CD4-positive, alpha-beta T cell (primary cell): ENCODE data around the gene TMEM100. TPM values are rescaled to one million over a fixed set of nuclear protein-coding genes. Genes with fewer than 3 reads are reported as not detected.

Experiments
- ATAC-seq: fragments of 200-7000 bp; cut with Tn5 transposase; one replicate; pipeline ENCODE4 v1.10.0; 2022; ENCODE audit warnings: mild to moderate bottlenecking; ENCODE audit not compliant: poor library complexity
- CTCF ChIA-PET: fragments of 350-600 bp; sonication (Branson Sonifier 250); formaldehyde crosslinking; loops from one replicate; lab custom pipeline; 2021; ENCODE audit warnings: antibody characterized with exemption, inconsistent platforms; lab: Charles Lee
- POLR2A ChIA-PET: fragments of 350-600 bp; sonication (Branson Sonifier 250); formaldehyde crosslinking; loops from one replicate; lab custom pipeline; 2021; ENCODE audit warnings: antibody characterized with exemption, inconsistent platforms; lab: Charles Lee
- DNase-seq, 14 experiments: peaks; one replicate each; pipeline ENCODE4 v3.0.0-alpha.2; 2013 to 2020; ENCODE audit warnings: mixed read lengths in 2 of 14
- H3K27ac ChIP-seq, 2 donors: one replicate each; pipeline versions ENCODE4 v1.5.1 to v1.7.0; 2013; ENCODE audit warnings: low read length in 2 of 2, low read depth in 1 of 2, mild to moderate bottlenecking in 1 of 2
- H3K27me3 ChIP-seq, 2 experiments: 1 replicate in 1 of 2; 2 replicates in 1 of 2; pipeline versions ENCODE4 v1.6.1 to v1.7.0; 2013; ENCODE audit warnings: low read length in 2 of 2, control low read depth in 1 of 2, mild to moderate bottlenecking in 1 of 2, moderate library complexity in 1 of 2; ENCODE audit not compliant: insufficient read depth in 2 of 2, control insufficient read depth in 1 of 2
- H3K36me3 ChIP-seq: one replicate; pipeline ENCODE4 v1.6.1; 2013; ENCODE audit warnings: low read length, control low read depth; ENCODE audit not compliant: insufficient read depth
- H3K4me1 ChIP-seq: one replicate; pipeline ENCODE4 v1.6.1; 2013; ENCODE audit warnings: low read length, control low read depth; ENCODE audit not compliant: insufficient read depth
- H3K4me3 ChIP-seq: one replicate; pipeline ENCODE4 v1.5.1; 2013; ENCODE audit warnings: mild to moderate bottlenecking, low read length, moderate library complexity
- H3K9me3 ChIP-seq, 2 experiments: 1 replicate in 1 of 2; 2 replicates in 1 of 2; pipeline versions ENCODE4 v1.6.1 to v1.7.0; 2013; ENCODE audit warnings: low read length in 2 of 2, mild to moderate bottlenecking in 2 of 2, control low read depth in 1 of 2, moderate library complexity in 1 of 2; ENCODE audit not compliant: control insufficient read depth in 1 of 2, insufficient read depth in 1 of 2
- H3K27ac Mint-ChIP-seq: one replicate; pipeline ENCODE4 v1.8.0; 2020; ENCODE audit warnings: mixed read lengths
- H3K27me3 Mint-ChIP-seq: one replicate; pipeline ENCODE4 v1.8.0; 2021; ENCODE audit warnings: mixed read lengths
- H3K36me3 Mint-ChIP-seq: one replicate; pipeline ENCODE4 v1.8.0; 2021; ENCODE audit warnings: low read depth, mixed read lengths
- H3K4me1 Mint-ChIP-seq: one replicate; pipeline ENCODE4 v1.8.0; 2021; ENCODE audit warnings: low read depth, mixed read lengths
- H3K4me3 Mint-ChIP-seq: one replicate; pipeline ENCODE4 v1.8.0; 2020; ENCODE audit warnings: mild to moderate bottlenecking, mixed read lengths
- H3K9me3 Mint-ChIP-seq: one replicate; pipeline ENCODE4 v1.8.0; 2020; ENCODE audit warnings: mixed read lengths
- intact Hi-C, 2 experiments: fragments of 100-400 bp; cut with DNase I in 1 of 2; cut with micrococcal nuclease in 1 of 2; formaldehyde crosslinking; loops; one replicate each; pipeline versions ENCODE4 v1.15.1 to v1.9.0; 2023 to 2025; cut with DNase I, micrococcal nuclease
- total RNA-seq, 174 experiments: library from RNA in 2 of 174; stranded (reverse) in 2 of 174; gene quantifications; one replicate each; pipeline ENCODE4 v1.2.3 and lab custom pipeline; 2021 to 2026
- TF ChIP-seq, protein P1 (sequence below): fragments of 200-600 bp; IDR thresholded peaks from one replicate; pipeline ENCODE4 v1.8.0; 2022; ENCODE audit warnings: antibody characterized with exemption, mild to moderate bottlenecking

Gene TMEM100
- total RNA-seq, 2 experiments from 2014 or later = not detected

DNA sequence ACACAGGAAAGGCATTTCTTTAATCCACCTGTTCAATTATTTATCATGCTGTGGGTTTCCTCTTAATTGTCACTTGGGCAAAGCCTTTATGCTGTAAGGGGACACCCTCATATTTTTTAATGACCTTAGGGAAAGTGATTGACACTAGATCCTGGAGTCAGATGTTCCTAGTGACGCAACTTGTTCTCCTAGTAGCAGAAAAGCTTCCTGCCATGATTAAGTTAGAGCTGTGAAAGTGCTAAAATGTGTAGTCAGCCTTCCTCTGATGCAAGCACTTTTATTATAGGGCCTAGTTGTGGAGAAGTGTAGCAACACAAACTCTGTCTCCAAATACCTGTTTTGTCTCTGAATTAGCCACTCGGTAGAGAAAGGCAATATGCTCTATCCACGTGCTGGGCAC lies 12.3 kb downstream of the TMEM100 start:
- peaks cover 3 to 6% of the 10 kb centered on the region in 2 experiments for H3K27me3 ChIP-seq
- no peaks in the 10 kb centered on the region for H3K4me1 ChIP-seq
- Mint-ChIP-seq H3K36me3 (no peaks in the 10 kb centered on the region), H3K4me3 (no peak overlapping the region), H3K27me3 (peaks cover 25% of the 10 kb centered on the region), H3K27ac (no peak overlapping the region), H3K4me1 (no peaks in the 10 kb centered on the region), H3K9me3 (no peaks in the 10 kb centered on the region)
- CTCF ChIA-PET = no interaction called here
- no peak overlapping the region for H3K4me3 ChIP-seq
- H3K27ac ChIP-seq = no peak overlapping the region
- H3K36me3 ChIP-seq = no peaks in the 10 kb centered on the region
- TF ChIP-seq, protein P1, sequence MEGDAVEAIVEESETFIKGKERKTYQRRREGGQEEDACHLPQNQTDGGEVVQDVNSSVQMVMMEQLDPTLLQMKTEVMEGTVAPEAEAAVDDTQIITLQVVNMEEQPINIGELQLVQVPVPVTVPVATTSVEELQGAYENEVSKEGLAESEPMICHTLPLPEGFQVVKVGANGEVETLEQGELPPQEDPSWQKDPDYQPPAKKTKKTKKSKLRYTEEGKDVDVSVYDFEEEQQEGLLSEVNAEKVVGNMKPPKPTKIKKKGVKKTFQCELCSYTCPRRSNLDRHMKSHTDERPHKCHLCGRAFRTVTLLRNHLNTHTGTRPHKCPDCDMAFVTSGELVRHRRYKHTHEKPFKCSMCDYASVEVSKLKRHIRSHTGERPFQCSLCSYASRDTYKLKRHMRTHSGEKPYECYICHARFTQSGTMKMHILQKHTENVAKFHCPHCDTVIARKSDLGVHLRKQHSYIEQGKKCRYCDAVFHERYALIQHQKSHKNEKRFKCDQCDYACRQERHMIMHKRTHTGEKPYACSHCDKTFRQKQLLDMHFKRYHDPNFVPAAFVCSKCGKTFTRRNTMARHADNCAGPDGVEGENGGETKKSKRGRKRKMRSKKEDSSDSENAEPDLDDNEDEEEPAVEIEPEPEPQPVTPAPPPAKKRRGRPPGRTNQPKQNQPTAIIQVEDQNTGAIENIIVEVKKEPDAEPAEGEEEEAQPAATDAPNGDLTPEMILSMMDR = no peak
- intact Hi-C loops = no loop called here
- ATAC-seq (no peak), DNase-seq (no peak)
- H3K9me3 ChIP-seq = no peaks in the 10 kb centered on the region
- POLR2A ChIA-PET = no interaction called here

DNA sequence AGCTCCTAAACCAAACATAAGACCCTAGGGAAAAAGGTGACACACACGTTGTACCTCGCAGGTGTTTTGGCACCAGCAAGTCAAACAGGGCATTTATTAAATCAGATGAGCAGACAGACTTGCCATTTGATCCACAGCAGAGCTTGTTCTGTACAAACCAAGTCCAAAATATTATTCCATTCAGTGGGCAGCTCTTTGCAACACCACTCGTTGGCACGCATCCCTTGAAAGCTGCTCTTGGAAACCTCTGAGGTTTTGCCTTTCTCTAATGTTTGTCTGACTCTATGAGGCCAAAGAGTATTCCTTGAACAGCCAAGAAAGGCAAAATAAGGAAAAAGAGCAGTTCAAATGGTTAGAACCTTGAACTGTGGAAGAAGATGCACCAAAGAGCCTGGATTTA lies 12.7 kb downstream of the TMEM100 start:
- Mint-ChIP-seq H3K9me3 (no peaks in the 10 kb centered on the region), H3K4me1 (no peaks in the 10 kb centered on the region), H3K27me3 (peaks cover 25% of the 10 kb centered on the region), H3K4me3 (no peak overlapping the region), H3K27ac (no peak overlapping the region), H3K36me3 (no peaks in the 10 kb centered on the region)
- Histone ChIP-seq H3K4me3 (no peak overlapping the region), H3K4me1 (no peaks in the 10 kb centered on the region), H3K36me3 (no peaks in the 10 kb centered on the region), H3K27ac (no peak overlapping the region), H3K27me3 (peaks cover 3 to 6% of the 10 kb centered on the region in 2 experiments), H3K9me3 (no peaks in the 10 kb centered on the region)
- ChIA-PET POLR2A (no interaction called here), CTCF (no interaction called here)
- DNase-seq = no peak
- intact Hi-C loops = no loop called here
- TF ChIP-seq, protein P1 = no peak
- no peak for ATAC-seq

DNA sequence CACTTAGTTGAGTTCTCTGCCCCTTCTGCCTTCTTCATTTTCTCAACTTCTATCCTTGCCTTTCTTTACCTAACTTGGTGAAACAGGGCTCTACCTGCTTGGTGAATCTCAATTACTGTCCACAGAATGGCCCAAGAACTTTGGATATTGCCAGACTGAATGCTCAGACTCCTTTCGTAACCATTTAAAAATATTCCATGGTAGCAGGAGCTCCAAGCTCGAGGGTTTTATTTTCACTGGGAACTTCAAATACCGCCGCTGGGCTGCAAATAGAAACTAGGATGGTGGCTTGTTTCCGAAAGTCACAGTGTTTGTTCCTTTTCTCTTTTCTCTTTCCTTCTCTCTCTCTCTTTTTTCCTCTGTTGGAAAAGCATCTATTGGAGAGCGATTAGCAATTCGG lies 13.2 kb downstream of the TMEM100 start:
- no peak overlapping the region for H3K4me3 Mint-ChIP-seq
- Histone ChIP-seq H3K4me3 (no peak overlapping the region), H3K4me1 (no peaks in the 10 kb centered on the region), H3K27ac (no peak overlapping the region), H3K27me3 (peaks cover 3 to 6% of the 10 kb centered on the region in 2 experiments), H3K36me3 (no peaks in the 10 kb centered on the region), H3K9me3 (no peaks in the 10 kb centered on the region)
- H3K27ac Mint-ChIP-seq = no peak overlapping the region
- CTCF ChIA-PET = no interaction called here
- no peaks in the 10 kb centered on the region for H3K36me3 Mint-ChIP-seq
- peaks cover 25% of the 10 kb centered on the region for H3K27me3 Mint-ChIP-seq
- POLR2A ChIA-PET = no interaction called here
- intact Hi-C loops = no loop called here
- TF ChIP-seq, protein P1 = no peak
- no peaks in the 10 kb centered on the region for H3K9me3 Mint-ChIP-seq
- no peaks in the 10 kb centered on the region for H3K4me1 Mint-ChIP-seq
- ATAC-seq = no peak
- DNase-seq = no peak
